HG02981 (cell line): ENCODE results near the gene TNRC18.
"Not testable (repeated sequence)": the region's sequence is repeated elsewhere in the genome, so short reads cannot be mapped to it uniquely, and the experiment has no call there.

Experiments used
- ATAC-seq: cut with Tn5 transposase; IDR thresholded peaks from one replicate; pipeline ENCODE4 v1.9.1; 2021; ENCODE audit warnings: mild to moderate bottlenecking, moderate library complexity; ENCODE audit not compliant: unreplicated experiment

The TNRC18 gene

GRCh38 chr7:5279734-5280133 lies 143.9 kb downstream of the TNRC18 start:
- ATAC-seq = no peak

GRCh38 chr7:5278766-5279165 lies 144.9 kb downstream of the TNRC18 start:
- no peak for ATAC-seq

DNA sequence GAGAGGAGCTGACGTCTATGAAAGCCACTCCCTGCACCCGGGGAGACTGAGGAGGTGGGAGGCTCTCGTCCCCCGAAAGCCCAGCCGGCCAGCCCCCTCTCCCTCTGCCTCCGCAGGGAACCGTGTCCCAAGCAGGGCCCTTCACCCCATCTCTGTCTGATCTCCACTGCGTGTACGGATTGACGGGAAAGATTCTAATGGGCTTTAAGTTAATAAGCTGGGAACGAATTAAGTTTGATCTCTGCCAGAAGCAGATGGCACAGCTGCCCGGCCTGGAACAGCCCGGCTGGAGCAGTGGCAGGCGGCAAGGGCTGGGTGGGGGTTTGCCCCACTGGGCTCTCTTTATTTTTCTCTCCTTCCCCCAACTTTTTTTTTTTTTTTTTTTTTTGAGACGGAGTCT lies 147.0 kb downstream of the TNRC18 start:
- no peak for ATAC-seq

GRCh38 chr7:5276123-5276522 lies 147.5 kb downstream of the TNRC18 start:
- ATAC-seq = not testable (repeated sequence)

- not testable (repeated sequence) for ATAC-seq
Measured at GRCh38 chr7:5275510-5275909, 148.1 kb downstream of the TNRC18 start.

DNA sequence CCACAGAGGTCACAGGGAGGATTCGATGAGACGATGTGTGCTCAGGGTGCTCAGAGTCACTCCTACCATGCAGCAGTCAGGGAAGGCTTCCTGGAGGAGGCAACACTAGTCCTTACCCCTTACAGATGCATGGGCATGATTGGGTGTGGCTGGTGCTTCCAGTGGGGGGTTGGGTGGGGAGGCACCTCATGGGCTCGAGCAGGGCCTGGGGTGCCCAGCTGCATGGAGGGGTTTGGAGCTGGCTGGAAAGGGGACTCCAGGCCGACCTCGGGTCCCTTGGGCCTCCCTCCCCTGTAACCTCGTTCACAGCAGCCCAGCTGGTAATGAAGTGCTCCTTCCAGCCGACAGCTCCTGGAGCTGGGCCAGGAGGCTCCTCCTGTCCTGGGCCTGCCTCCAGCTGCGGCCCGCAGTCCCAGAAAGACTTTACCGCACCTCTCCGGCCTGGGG lies 148.6 kb downstream of the TNRC18 start:
- not testable (repeated sequence) for ATAC-seq

DNA sequence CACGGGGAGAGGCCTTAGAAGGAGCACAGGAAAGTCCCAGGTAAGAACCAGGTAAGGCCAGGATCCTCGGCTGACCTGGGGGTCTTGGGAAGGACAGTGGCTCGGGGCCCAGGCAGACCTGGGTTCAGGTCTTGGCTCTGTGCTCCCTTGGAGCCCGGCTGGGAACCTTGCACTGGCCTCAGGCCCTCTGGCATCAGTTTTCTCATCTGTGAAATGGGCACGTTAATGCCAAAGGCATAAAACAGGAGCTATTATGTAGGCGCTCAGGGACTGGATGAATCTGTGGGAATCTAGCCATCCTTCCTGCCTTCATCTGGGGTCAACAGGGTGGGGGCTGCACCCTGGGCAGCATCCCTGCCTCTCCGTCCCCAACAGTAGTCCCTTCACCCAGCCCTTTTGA lies 149.2 kb downstream of the TNRC18 start:
- no peak for ATAC-seq

DNA sequence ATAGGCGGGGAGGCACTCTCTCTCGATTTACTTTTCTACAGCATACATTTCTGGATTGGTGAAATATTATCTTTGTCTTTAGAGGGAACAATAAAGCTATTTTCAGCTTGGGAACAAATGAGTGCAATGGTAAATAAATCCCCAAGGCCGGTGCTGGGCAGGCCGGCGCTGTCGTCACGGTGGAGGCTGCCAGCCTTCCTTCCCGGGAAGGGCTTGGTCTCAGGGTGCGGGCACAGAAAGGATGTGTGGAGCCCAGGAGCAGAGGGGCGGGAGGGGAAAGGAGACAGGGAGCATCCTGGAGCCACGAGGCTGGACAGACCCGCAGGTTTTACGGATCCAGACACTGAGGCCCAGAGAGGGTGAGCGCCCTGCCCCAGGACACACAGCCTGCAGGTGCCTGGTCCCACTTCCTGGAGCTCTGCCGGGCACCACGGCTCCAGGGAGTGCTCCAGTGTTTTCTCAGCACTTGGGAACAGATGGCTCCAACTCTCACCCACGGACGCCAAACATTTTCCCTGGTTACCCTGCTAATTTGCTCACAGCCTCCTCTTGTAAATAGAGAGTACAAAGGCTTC lies 149.7 kb downstream of the TNRC18 start:
- ATAC-seq = not testable (repeated sequence)

- no peak for ATAC-seq
Measured at GRCh38 chr7:5270788-5271187, 152.8 kb downstream of the TNRC18 start.

GRCh38 chr7:5269992-5270657 lies 153.5 kb downstream of the TNRC18 start:
- not testable (repeated sequence) for ATAC-seq

GRCh38 chr7:5267829-5268228 lies 155.8 kb downstream of the TNRC18 start:
- not testable (repeated sequence) for ATAC-seq

DNA sequence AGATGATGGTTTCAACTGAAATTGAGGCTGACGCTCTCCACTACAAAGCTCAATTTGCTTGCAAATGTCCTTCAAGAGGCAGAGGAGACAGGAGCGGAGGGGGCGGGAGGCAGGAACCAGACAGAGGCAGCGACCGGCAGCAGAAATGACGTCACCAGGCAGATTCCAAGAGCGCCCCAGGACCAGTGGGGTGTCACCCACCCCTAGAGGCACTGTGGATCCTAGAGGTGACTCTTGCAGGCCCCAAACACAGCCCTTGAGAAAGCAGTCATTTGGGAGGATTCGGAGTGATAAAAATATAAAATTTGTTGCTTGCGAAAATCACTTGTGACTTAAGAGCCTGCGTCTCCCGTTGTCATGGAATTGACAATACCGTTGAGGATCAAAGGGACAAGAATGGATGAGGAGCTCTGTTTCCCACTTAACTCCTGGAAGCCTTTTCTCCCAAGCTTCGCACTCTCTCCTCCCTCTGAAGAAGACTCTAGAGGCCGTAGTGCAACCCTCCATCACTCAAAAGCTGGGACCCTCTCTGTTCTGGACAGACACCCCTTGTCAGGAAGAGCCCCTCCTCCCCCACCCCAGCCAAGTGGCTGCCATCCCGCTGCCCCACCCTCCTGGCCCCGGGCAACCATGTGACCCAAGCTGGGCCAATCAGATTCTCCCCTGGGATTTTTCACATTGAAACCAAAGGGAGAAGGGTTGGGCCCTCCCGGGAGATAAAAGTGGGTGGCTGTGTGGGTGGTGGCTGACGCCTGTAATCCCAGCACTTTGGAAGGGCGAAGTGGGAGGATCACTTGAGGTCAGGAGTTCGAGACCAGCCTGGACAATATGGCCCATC lies 157.2 kb downstream of the TNRC18 start:
- ATAC-seq = no peak

GRCh38 chr7:5265320-5266190 lies 158.1 kb downstream of the TNRC18 start:
- no peak for ATAC-seq

- not testable (repeated sequence) for ATAC-seq
Measured at GRCh38 chr7:5263066-5263465, 160.6 kb downstream of the TNRC18 start.

DNA sequence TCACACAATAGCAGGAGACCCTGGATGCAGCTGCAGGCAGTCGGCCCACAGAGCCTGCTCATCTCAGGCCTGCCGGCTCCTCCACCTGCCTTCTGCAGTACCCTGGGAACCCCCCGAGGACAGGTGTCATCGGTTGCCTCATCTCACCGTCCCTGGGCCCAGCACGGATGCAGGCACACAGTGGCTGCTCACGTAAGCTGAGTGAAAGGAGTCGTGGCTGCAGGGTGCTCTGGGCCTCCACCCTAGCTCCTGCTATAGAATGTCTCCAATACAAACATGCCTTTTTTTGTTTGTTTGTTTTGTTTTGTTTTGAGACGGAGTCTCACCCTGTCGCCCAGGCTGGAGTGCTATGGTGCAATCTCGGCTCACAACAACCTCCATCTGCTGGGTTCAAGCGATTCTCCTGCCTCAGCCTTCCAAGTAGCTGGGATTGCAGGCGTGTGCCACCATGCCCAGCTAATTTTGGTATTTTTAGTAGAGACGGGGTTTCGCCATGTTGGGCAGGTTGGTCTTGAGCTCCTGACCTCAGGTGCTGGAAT lies 163.0 kb downstream of the TNRC18 start:
- not testable (repeated sequence) for ATAC-seq
